ENCODE measurements around the gene ZFP92. TPM values are rescaled to one million over a fixed set of nuclear protein-coding genes. Genes with fewer than 3 reads are reported as not detected.
"Not testable (repeated sequence)": the region's sequence is repeated elsewhere in the genome, so short reads cannot be mapped to it uniquely, and the experiment has no call there.

ZFP92 gene
- polyA plus RNA-seq, 12 donors: 0.49 to 2.2 (median 0.74) TPM; not detected in 1

DNA sequence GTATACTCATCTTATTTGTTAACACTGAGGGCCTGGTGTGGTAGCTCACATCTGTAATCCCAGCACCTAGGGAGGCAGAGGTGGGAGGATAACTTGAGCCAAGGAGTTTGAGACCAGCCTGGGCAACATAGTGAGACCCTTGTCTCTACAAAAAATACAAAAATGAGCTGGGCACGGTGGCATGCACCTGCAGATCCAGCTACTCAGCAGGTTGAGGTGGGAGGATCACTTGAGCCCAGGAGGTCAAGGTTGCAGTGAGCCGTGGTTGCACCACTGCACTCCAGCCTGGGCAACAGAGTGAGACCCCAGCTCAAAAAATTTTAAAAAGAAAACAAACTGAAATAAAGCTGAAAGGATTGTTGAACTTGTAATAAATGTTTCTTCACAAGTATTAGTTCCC is 26.3 kb upstream of the ZFP92 start:
- not testable (repeated sequence) for DNase-seq

DNA sequence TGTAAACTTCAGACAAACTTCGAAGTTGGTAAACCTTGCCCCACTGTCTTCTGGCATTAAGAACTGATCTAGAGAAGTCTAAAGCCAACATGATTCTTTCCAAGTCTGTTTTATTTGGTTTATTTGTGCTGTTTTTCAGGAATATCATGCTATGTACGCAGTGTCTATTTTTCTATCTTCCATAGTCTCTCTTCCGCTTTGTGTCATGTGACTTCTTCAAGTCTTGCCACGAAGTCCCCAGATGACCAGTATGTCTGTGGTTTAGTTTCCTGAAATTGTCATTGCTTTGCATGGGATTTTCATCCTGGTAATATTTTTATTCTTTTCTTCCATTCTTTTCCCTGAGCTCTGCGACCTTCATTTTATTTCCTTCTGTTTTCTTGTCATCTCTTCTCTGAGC is 25.2 kb upstream of the ZFP92 start:
- no peak for DNase-seq

DNA sequence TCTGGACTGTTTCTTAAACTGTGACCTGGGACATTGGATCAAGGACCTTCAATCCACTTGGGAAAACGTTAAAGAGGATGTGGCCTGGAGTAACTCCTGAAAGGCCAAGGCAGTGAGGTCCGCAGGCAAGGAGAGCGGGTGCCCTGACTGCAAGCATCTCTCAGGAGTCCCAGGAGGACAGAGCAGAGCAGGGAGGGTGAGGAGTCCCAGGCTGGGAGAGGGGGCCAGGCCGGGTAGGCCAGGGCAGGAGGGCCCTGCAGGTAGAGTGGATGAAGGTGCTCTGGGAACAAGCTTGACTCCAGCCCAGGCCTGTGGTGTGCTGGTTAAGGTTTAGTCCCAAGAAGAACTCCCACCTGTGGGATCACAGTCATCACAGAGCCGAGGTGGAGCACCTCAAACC is 23.9 kb upstream of the ZFP92 start:
- no peak for DNase-seq

DNA sequence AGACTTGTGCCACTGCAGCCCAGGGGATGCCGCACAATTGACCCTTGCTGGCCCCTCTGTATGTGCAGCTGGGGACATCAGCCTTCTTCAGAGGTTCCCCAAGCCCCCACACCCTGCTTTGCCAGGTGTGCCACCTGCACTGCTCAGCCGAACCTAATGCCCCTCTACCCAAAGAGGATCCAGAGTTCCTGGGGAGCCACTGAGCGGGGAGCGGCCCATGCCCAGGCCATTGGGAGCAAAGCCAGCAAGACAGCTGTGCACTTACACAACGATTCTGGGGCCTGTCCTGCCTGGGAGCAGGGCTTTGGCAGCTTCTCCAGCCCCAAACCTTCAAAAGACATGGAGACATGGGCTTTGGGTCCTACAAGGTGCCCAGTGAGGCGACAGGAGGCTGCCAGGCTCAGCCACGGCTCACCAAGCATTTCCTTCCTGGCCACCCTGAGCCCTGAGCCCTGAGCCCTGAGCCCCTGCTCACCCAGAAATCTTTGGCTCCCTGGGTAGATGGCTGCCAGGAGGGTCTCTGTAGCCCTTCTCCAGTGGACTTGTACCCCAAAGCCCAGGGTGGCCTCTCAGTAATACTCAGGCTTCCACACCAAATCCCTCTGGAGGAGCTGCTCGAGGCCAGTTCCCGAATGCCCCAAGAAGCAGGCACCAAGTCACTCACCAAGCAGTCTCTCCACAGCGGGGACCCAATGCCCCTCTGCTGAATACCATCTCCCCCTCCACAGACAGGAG is 23.1 kb upstream of the ZFP92 start:
- DNase-seq: no peak

DNA sequence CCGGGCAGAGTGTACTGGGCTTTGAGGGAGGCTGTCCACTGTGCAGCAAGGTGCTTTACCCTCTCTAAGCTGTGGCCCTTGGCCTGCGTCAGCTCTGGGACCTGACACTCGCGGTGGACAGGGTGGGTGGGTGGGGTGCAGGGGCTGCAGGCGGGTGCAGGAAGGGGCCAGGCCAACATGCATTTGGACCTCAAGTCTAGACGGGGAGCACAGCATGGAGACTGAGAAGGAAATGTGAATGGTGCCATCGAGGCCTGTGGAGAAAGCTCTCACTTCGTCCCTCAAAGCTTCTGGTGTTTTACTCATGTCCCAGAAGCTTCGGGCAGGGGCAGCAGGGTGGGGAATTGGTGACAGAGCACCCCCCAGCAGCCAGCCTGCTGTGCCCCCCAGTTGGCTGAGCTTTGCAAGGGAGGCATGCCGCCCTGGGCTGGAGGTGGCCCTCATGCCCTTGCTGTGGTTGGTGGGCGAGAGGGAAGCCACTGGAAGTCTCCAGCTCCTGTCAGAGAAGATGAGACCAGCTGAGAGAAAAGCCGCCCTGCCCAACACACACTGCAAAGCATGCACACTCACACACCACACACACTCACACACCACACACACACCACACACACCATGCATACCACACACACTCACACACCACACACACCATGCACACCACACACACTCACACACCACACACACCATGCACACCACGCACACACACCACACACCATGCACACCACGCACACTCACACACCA is 22.4 kb upstream of the ZFP92 start:
- no peak for DNase-seq

DNA sequence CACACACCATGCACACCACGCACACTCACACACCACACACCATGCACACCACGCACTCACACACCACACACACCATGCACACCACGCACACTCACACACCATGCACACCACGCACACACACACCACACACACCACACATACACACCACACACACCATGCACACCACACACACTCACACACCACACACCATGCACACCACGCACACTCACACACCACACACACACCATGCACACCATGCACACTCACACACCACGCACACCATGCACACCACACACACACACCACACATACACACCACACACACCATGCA is 21.9 kb upstream of the ZFP92 start:
- DNase-seq: not testable (repeated sequence)

DNA sequence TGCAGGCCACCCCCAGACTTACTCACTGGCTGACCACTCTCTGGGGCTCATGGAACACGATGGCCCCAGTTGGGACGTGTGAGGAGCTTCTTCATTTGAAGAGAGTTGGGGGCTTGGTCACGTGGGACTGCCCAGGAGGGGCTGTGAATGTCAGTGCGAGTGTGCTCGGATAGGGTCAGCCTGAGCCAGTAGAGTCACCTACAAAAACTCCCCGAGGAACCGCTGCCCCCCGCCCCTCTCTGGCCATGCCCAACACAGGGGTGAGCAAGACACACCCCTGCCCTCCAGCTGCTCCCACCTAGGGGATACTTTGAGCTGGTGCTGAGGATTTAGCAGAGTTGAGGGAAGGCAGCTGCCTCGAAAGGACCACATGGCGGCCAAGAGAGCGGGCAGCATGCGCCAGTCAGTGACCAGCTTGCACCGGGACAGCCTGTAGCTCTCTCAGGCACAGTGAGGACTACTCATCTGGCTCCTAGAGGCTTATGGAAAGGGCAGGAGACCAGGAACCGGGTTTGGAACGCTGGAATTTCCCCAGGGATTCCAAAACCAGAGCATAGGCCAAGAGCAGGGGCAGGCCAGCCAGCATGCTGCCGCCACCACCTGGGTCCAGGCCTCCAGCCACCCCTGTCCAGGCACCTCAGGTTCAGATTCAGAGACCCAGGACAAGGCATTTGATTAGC is 18.5 kb upstream of the ZFP92 start:
- DNase-seq: no peak

DNA sequence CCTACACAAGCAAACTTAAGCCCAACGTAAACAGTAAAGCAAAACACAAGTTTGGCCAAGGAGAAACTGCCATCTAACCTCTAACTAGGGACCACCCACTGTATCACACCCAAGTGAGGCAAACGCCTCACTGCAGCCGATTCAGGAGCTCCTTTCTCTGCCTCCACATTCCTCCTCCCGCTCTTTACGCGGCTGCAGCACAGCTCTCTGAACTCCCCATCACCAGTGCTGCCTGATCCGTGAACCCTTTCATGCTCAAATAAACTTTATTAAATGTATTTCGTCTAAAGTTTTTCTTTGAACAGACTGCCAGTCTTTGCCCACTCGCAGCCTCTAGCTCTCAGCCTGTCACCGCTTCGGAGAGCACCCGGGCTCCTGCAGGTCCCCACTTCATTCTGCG is 16.7 kb upstream of the ZFP92 start:
- no peak for DNase-seq

DNA sequence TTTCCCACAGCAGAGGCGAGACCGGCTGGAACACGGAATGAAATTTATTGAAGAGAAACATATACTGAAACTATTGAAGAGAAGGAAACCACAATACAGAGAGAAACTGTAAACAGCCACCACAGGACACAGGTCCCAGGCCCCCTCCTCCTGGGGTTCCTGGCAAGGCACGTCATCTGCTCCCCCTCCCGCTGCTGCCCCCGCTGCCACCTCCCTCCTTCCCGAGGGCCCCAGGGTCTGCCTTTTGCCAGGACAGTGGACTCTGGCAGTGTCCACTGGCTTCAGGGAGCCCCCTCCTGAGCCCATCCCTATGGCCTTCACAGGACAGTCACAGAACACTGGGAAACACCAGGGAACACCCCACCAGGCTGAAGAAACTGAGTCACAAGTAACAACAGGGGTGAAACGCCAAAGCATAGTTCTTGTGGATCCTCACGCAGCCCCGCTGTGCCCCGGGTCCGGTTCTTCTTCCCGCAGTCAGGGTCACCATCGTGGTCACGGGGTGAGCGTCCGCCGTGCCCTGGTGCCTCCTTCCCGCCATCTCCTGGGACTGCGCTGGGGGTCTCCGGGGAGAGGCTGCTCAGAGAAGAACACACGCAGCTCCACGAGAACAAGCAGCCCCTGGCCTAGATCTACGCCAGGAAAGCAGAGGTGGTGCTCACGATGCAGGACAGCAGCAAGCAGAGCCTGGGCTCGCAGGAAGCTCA is 15.5 kb upstream of the ZFP92 start:
- no peak for DNase-seq

DNA sequence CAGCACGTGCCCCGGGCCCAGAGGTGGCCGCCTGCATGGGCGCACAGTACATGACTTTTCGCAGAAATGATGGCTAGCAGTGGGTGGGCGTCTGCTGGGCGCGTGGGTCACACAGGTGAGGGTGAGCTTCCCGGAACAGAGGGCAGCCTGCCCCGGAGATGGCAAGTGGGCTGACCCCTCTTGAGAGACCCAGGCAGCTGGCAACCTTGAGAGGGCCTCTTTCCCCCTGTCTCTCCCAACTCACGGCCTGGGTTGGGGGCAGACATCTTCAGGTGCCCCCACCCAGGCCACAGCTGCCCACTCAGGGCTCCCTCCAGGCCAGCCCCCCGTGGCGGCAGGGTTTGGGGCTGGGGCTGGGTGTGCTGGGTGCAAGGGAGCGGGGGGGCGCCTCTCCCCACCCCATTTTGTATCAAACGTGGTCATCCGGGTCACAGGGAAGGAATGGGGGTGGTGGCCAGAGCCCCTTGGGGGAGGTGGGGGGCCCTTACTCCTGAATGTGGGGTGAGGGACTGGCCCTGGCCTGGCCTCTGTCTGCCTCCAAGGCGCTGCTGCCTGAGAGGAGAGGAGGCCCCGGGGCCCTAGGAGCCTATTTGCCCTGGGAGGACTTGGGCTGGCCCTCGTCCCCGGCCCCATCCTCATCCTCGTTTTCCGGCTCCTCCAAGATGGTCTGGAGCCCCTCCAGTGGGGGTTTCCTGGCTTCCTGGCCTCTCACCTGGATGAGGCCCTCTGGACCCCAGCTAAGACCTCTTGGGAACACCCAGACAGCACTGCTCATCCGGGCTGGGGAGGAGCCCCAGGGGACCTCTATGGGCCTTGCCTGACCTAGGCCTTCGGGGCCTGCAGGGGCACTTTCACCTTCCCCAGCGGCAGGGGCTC is 14.7 kb upstream of the ZFP92 start:
- no peak for DNase-seq

DNA sequence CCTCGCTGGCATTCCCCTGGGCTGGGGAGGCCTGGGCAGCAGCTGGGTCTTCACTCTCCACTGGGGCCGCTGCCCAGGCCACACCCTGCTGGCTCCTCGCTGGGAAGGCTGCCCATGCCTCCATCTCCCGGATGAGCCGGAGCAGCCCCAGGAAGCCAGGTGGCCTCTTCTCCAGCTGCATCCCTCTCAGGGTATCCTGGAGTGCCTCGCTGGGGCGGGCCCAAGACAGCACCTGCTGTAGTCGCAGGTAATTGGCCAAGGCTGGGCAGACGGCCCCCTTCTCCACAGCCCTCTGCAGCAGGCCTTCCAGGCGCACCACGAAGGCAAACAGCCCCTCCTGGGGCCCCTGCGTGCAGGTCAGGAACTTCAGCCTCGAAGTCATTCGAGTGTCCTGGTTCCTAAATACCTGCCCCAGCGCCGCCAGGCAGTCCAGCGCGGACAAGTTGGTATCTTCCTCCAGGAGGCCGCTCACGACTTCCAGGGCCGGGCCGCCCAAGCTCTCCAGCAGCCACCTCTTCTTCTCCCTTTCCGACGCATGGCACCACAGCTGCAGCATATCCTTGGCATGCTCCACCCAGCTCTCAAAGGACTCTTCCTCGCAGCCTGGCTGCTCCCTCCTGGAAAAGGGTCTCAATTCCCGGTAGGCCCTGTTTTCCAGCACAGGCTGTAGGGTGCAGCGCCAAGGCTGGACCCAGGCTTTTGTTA is 13.9 kb upstream of the ZFP92 start:
- DNase-seq: no peak

DNA sequence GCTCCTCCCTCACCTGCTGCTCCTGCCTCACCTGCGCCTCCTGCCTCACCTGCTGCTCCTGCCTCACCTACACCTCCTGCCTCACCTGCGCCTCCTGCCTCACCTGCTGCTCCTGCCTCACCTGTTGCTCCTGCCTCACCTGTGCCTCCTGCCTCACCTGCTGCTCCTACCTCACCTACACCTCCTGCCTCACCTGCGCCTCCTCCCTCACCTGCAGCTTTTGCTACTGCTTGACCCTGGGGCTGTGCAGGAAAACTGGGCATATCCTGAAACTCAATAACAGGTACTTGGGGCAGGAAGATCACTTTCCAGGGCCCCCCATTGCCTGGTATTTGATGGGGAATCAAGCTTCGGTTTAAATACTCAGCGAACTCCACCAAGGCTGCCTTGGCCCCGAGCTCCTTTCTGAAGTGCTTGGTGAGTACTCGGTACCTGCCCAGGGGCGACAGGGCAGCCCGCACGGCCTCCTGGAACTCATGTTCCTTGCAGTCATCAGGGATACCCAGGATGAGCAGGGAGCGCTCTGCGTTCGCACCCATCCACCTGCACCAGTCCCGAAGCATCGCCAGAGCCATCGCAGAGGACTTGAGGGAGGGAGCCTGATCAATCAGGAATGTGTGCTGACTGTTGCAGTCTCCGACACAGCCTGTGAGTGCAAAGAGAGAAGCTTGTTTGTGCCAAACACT is 12.9 kb upstream of the ZFP92 start:
- no peak for DNase-seq

DNA sequence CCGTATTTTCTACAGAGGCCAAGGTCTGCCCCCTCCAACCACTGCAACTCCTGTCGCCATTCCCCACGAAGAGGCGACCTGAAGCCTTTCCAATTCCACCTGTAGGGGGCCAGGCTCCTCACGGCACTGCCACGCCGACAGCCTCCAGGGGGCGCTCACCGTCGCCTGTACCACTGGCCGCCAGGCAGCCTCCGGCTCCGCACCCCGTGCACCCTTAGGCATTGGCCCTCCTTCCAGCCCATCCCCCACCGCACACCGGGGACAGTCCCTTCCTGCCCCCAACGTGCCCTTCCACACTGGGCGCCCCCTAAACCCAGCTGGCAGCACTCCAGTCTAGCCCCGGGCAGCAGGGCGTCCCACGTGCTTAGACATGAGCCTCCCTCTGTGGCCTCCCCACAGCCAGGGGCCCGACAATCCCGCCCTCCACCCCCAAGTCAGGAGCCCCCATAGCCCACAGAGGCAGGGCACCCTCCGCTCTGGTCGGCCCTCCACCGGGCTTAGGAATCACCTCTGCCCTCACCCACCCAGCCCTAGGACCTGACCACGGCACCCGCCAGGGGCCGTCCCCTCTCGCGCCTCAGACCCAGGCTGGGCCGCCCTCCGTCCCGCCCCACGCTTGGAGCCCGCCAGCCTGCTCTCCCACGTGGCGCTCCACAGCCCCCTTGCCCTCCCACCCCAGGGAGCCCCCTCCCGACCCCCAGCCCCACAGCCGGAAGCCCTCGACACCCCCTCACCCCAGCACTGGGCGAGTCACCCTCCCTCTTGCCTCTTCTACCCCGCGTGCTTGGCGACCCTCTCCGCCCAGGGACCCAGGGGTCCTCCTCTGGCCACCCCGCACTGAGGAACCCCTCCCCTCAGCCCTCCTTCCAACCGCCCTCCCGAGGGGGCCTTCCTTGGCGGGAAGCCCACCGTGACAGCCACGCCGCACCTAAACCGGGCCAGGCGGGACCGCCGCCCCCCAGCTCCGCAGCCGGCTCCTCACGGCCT is 10.8 kb upstream of the ZFP92 start:
- no peak for DNase-seq

DNA sequence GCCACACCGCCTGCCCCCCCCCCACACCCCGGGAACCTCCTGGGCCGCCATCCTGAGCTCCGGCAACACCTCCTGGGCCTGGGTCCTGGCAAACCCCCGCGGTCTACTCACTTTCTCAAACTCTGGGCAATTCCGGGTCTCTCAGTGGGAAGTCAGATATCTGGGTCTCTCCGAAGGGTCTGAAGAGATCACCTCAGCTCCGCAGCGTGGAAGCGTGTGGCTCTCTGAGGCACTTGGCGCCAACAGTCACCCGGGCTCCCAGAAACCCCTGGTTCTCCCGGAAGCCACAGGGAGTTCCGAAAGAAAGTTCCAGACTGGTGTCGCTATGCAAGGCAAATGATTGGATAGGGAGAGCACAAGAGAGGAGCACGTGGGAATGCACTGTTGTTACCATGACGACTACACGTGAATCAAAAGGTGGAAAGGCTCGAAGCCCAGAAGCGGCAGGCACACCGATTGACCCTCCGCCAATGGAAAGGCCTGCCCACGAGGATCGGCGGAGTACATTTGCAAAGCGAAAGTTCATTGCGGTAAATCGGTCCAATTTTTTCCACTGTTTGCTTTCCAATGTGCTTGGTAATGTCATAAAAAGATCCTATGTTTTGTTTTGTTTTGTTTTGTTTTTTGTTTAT is 10.0 kb upstream of the ZFP92 start, which contains the start of gene PNMA6E:
Gene PNMA6E, minus strand, starts transcription at position 218 of the 632 bp plus-strand sequence. CDS start 2,501 bp downstream, outside the sequence.
- DNase-seq: no peak

DNA sequence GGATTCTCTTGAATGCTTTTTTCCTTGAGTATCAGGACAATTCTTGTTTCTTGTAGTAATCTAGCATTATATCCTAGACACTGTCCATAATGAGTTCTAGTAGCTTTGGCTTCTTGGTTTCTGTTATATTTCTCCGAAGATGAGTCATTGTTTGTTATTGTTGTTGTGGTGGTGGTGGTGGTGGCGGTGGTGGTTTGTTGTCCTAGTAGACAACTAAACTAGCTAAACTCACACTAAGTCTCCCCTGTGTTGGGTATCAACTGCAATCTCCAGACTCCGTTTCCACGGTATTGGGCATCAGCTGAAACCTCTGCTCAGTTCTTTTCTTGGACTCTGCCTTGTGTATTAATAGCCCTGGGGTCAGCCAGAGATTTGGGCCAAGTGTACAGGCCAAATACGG is 6.9 kb upstream of the ZFP92 start:
- DNase-seq: not testable (repeated sequence)

DNA sequence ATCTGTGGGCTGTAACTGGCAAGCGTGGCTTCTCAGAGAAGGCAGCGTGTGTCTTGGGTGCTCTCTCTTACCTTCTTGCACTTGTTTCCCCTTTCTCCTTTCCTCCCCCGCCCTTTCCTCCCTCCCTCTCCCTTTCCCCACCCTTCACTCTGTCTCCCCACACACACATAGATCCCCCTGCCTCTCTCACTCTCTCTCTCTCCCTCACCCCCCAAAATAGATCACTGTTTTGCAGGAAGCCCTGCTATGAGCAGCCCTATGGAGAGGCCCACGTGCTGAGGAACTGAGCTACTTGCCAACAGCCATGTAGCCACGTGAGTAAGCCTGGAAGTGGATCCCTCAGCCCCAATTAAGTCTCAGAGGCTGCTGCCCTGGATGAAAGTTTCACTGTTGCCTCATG is 5.8 kb upstream of the ZFP92 start:
- DNase-seq: no peak

DNA sequence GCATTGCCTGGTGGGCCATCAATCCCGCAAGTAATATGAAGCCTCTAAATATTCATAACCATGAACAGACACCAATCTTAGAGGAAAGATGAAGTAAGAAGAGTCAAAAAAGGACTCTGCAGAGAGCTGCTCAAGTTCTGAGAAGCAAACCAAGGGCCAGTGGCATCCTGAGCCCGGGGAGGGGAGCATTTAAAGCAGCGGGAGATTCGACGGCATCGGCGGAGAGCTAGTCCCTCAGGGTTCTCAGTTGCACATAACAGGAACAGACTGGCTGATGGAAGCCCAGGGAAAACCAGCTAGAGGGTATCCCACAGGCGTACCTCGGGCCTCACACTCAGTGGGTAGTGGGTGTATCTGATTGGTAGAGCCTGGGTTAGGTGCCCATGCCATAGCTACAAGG is 5.3 kb upstream of the ZFP92 start:
- DNase-seq: no peak

DNA sequence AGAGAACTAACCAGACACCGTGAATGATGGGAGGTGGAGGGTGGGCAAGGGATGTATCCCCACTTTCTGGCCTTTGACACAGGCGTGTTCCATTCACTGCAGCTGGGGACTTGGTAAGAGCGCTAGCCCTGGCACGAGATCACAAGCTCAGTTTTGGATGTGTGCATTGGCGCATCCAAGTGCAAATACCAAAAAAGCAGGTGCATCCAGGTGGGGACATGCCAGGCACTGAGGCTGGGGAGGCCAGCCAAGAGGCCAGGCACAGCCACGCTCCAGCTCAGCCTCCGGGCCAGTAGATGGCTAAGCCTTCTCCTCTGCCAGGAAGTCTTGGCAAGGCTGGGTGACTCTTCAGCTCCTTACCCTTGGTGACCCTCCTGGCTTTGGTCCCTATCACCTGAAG is 4.4 kb upstream of the ZFP92 start:
- no peak for DNase-seq

All from muscle of arm (tissue), 12 donors.